Tibial nerve (tissue), 4 donors: ENCODE results near the gene BDH1. TPM values are rescaled to one million over a fixed set of nuclear protein-coding genes. Genes with fewer than 3 reads are reported as not detected.
A peak's percentile ranks its signal among the peaks of the same experiment; 100 is the strongest.

Experiments
- DNase-seq, 2 donors: peaks; one replicate each; pipeline ENCODE4 v3.0.0-alpha.2; 2019; ENCODE audit warnings: low spot score in 2 of 2
- H3K27ac ChIP-seq, 4 donors: fragments of 200-600 bp; sonication (generic) in 3 of 4; one replicate each; pipeline ENCODE4 v1.5.1; 2017 to 2019; ENCODE audit warnings: mild to moderate bottlenecking in 1 of 4
- H3K27me3 ChIP-seq, 2 donors: fragments of 200-600 bp; sonication (generic) in 1 of 2; one replicate each; pipeline versions ENCODE4 v1.5.1 to v1.6.0; 2017 to 2019
- H3K36me3 ChIP-seq, 3 donors: fragments of 200-600 bp; sonication (generic); one replicate each; pipeline ENCODE4 v1.5.1; 2018 to 2019
- H3K4me1 ChIP-seq, 4 donors: fragments of 200-600 bp; sonication (generic) in 3 of 4; one replicate each; pipeline ENCODE4 v1.5.1; 2017 to 2019
- H3K4me3 ChIP-seq, 4 donors: fragments of 200-600 bp; sonication (generic) in 3 of 4; one replicate each; pipeline ENCODE4 v1.5.1; 2017 to 2019; ENCODE audit warnings: mild to moderate bottlenecking in 1 of 4, moderate library complexity in 1 of 4
- H3K9me3 ChIP-seq, 4 donors: fragments of 200-600 bp; sonication (generic) in 3 of 4; one replicate each; pipeline ENCODE4 v1.5.1; 2017 to 2019
- CTCF ChIP-seq, 5 experiments: fragments of 200-600 bp in 3 of 5; fragments of 450-650 bp in 2 of 5; sonication (generic) in 3 of 5; IDR thresholded peaks; one replicate each; pipeline ENCODE4 v1.5.1; 2016 to 2019; ENCODE audit warnings: antibody characterized with exemption in 5 of 5, mild to moderate bottlenecking in 3 of 5, moderate library complexity in 2 of 5
- EP300 ChIP-seq, 2 donors: sonication (generic); formaldehyde crosslinking; IDR thresholded peaks; one replicate each; pipeline ENCODE4 v1.6.1; 2017; ENCODE audit warnings: antibody characterized with exemption in 2 of 2, mild to moderate bottlenecking in 1 of 2
- POLR2A ChIP-seq, 2 donors: fragments of 450-650 bp; IDR thresholded peaks; one replicate each; pipeline ENCODE4 v1.6.1; 2017; ENCODE audit warnings: antibody characterized with exemption in 2 of 2, mild to moderate bottlenecking in 2 of 2, moderate library complexity in 2 of 2
- whole genome bisulfite sequencing, 2 donors: methylation state at CpG; one replicate each; pipeline ENCODE4 v1.1.5; 2018; 5-methylcytosine and 5-hydroxymethylcytosine counted together
- total RNA-seq, 4 donors: library from RNA; depleted of rRNA; stranded (reverse); fragments of >200 nt; gene quantifications; one replicate each; pipeline ENCODE4 v1.1.0, GENCODE V29; 2016

The BDH1 gene
- total RNA-seq, 4 donors from 2014 or later, result 15.1 to 24.3 (median 18.7) TPM

DNA sequence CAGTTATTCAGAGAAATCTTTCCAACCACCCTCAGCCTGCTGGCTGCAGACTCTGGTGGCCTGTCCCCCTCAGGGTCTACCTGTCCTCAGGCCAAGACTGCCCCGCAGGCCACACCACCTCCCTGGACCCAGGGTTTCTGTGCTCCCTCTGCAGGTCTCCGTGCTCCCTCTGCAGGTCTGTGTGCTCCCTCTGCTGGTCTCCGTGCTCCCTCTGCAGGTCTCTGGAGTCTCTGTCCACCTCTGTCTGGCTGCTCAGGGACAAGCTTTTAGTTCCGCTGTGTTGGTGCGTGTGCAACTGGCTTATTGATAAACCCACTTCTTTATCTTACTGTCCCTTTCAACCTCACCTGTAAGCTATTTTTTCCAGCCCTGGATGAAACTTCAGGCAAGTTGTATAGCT is 30.1 kb downstream of the BDH1 start:
- WGBS, 2 donors, result 71 to 85% methylated on average over 5 of the region's 5 CpGs
- H3K4me1 ChIP-seq, result peaks cover 0 to 10% (median 0%) of the 10 kb centered on the region in 4 donors

DNA sequence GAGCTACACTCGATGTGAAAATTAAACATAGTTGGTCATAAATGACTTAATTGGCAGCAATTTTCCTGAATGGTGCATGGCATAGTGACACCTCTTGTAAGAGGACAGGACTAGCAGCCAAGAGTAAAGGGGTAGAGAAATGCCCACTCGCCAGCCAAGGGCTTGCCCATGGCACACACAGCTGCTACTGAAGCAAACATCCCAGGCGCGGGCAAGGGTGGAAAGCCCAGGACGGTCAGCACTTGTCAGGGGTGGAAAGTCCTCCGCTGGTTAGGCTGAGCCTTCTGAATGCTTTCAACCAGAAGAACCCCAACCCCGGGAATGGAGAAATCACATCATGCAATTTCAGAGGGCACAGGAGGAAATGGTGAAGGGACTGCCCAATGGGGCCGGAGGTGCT is 31.6 kb downstream of the BDH1 start:
- no peak for DNase-seq
- 69 to 93% methylated on average over 8 of the region's 8 CpGs for WGBS, 2 donors
- Histone ChIP-seq H3K4me1 (peaks cover 0 to 16% (median 0%) of the 10 kb centered on the region in 4 donors), H3K9me3 (no peaks in the 10 kb centered on the region), H3K27me3 (no peaks in the 10 kb centered on the region), H3K4me3 (no peak overlapping the region), H3K27ac (no peak overlapping the region), H3K36me3 (peaks cover 0 to 15% (median 0%) of the 10 kb centered on the region in 3 donors)
- no peak for TF ChIP-seq EP300 (IDR thresholded peaks at IDR 0.05)
- no peak for TF ChIP-seq CTCF (IDR thresholded peaks at IDR 0.05)
- TF ChIP-seq POLR2A (IDR thresholded peaks at IDR 0.05), result no peak

More for the DNA sequence above, 30.1 kb downstream of the BDH1 start:
- no peaks in the 10 kb centered on the region for H3K27me3 ChIP-seq
- H3K4me3 ChIP-seq, result no peak overlapping the region
- TF ChIP-seq CTCF (IDR thresholded peaks at IDR 0.05), result no peak
- TF ChIP-seq EP300 (IDR thresholded peaks at IDR 0.05), result no peak
- TF ChIP-seq POLR2A (IDR thresholded peaks at IDR 0.05), result no peak
- DNase-seq, result no peak
- H3K27ac ChIP-seq, result no peak overlapping the region
- peaks cover 0 to 15% (median 0%) of the 10 kb centered on the region in 3 donors for H3K36me3 ChIP-seq
- no peaks in the 10 kb centered on the region for H3K9me3 ChIP-seq

DNA sequence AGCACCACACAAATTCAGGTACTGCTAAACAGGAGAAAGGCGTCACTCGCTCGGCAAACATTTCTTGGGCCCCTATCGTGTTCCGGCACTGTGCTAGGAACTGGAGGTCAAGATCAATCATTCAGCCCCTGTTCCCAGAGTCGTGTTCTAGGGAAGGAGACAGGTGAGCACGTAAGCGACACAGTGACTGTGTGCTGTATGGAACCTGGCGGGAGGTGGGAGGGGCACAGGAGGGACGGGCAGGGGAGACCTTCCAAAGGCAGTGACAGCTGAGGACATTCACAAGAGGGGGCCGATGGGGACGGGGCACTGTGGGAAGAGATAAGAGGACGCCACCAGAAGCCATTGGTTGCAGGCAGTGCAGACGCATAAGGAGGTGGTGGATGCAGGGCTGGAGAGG is 32.2 kb downstream of the BDH1 start:
- Histone ChIP-seq H3K9me3 (no peaks in the 10 kb centered on the region), H3K27me3 (no peaks in the 10 kb centered on the region), H3K4me3 (no peak overlapping the region), H3K27ac (no peak overlapping the region), H3K36me3 (peaks cover 0 to 15% (median 0%) of the 10 kb centered on the region in 3 donors), H3K4me1 (peaks cover 0 to 16% (median 0%) of the 10 kb centered on the region in 4 donors)
- WGBS, 2 donors, result 89 to 90% methylated on average over 14 of the region's 14 CpGs
- DNase-seq, result no peak
- TF ChIP-seq CTCF (IDR thresholded peaks at IDR 0.05), result no peak
- no peak for TF ChIP-seq EP300 (IDR thresholded peaks at IDR 0.05)
- no peak for TF ChIP-seq POLR2A (IDR thresholded peaks at IDR 0.05)

DNA sequence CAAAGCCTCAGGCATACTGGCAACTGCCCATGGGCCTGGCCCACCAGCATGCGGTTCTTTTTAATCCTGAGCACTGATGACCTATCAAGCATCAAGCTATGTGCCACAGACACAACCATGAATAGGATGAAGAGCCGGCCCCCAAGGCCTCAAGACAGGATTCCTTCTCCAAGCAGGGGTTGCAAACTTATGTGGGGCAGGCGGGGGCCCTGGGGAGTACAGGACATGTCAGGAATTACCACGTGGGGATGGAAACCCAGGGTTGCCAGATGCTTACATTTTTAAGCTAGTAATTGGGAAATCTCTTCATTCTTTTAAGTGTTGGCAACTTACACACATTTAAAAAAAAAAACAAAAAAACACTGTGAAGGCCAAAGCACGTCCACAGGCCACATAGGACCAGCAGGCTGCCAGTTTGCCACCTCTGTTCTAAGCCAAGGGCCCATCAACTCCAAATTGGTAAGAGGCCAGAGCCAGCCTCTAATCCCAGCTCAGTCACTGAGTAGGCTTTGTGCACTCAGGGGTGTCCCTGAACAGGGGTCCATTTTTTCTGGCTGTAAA is 32.8 kb downstream of the BDH1 start:
- H3K27ac ChIP-seq, result peak overlapping the region in 1 of 4 donors; percentile 48
- no peak for DNase-seq

More for the DNA sequence above, 32.8 kb downstream of the BDH1 start:
- Histone ChIP-seq H3K27me3 (no peaks in the 10 kb centered on the region), H3K4me3 (no peak overlapping the region), H3K36me3 (peaks cover 0 to 11% (median 0%) of the 10 kb centered on the region in 3 donors), H3K4me1 (peaks cover 0 to 16% (median 0%) of the 10 kb centered on the region in 4 donors), H3K9me3 (no peaks in the 10 kb centered on the region)
- TF ChIP-seq EP300 (IDR thresholded peaks at IDR 0.05), result no peak
- TF ChIP-seq CTCF (IDR thresholded peaks at IDR 0.05), result no peak
- TF ChIP-seq POLR2A (IDR thresholded peaks at IDR 0.05), result no peak
- WGBS, 2 donors, result 70 to 72% methylated on average over 3 to 5 of the region's 5 CpGs
